Stimulated activated CD8-positive, alpha-beta memory T cell treated with anti-CD3 and anti-CD28 coated beads, Interleukin-15, amount 100 ng/mL, for 24 hours (primary cell): Measurements from ENCODE around the gene EML5.

Source experiments
- DNase-seq: peaks from one replicate; pipeline ENCODE4 v3.0.0-alpha.2; 2020; ENCODE audit warnings: low read depth

The EML5 gene

DNA sequence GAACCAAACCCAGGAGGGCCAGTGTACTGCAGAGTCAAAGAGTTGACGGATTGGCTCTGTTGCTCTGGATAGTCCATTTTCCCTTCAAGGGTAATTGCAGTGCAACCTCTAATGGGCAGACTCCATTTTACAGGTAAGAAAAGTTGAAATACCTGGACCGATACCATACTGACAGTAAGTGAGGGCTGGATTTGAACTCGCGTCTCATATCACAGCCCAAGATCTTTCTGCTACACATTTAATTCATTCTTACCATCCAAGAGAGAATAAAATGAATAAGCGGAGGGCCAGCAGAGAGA is 230.3 kb downstream of the EML5 start:
- no peak for DNase-seq
